Choroid plexus epithelial cell (primary cell): ENCODE measurements around the gene ZNF782.

Experiments
- DNase-seq: peaks from one replicate; pipeline ENCODE4 v3.0.0-alpha.2; 2010; ENCODE audit warnings: low read depth
- H3K4me3 ChIP-seq: 2 replicates; pipeline ENCODE4 v1.5.1; 2011; ENCODE audit warnings: low read depth, mild to moderate bottlenecking, control low read depth, low read length, moderate library complexity
- TF ChIP-seq, protein P1 (sequence below): conservative IDR thresholded peaks from 2 replicates; pipeline ENCODE4 v1.5.1; 2011; ENCODE audit warnings: low read depth, mild to moderate bottlenecking, control low read depth, inconsistent platforms, low read length, moderate library complexity

ZNF782 gene

DNA sequence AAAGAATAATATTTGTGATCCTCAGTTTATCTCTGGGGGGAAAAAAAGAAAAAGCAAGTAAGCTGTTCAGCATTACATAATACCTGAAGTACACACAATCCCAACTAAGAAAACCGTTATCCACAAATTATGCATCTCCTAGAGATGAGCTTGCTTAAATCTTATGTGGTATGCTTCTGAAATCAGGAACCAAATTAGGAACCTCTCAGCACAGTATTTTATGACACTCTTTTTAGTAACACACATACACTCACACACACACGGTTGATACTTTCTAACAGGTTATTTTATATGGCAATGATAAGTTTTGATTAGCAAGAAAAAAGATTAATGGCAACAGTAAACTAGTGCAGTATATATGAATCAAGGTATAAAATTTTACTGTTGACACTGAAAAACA lies 75.2 kb downstream of the ZNF782 start:
- no peak for DNase-seq
- TF ChIP-seq, protein P1, sequence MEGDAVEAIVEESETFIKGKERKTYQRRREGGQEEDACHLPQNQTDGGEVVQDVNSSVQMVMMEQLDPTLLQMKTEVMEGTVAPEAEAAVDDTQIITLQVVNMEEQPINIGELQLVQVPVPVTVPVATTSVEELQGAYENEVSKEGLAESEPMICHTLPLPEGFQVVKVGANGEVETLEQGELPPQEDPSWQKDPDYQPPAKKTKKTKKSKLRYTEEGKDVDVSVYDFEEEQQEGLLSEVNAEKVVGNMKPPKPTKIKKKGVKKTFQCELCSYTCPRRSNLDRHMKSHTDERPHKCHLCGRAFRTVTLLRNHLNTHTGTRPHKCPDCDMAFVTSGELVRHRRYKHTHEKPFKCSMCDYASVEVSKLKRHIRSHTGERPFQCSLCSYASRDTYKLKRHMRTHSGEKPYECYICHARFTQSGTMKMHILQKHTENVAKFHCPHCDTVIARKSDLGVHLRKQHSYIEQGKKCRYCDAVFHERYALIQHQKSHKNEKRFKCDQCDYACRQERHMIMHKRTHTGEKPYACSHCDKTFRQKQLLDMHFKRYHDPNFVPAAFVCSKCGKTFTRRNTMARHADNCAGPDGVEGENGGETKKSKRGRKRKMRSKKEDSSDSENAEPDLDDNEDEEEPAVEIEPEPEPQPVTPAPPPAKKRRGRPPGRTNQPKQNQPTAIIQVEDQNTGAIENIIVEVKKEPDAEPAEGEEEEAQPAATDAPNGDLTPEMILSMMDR, result no peak
- H3K4me3 ChIP-seq, result no peak overlapping the region

DNA sequence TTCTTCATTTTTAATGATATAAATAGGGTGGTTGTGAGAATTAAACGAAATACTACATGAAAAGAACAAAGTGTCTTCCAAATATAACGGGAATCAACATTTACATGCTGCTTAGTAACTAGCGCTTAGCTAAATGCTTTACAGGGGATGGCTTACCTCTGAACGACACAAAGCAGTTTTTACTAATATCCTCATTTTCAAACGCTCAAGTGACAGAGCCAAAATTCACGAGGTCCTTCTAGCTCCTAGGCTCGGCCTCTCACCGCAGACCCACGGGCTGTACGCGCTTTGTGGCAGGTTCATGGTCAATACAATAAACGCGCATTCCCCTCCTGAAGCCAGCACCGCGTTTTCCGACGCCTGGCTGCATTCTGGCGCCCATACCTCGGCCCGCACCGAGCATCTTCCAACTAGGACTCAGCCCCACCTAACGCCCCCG lies 76.9 kb downstream of the ZNF782 start:
- H3K4me3 ChIP-seq, result peak overlapping the region; percentile 88
- TF ChIP-seq, protein P1, result no peak
- peak; percentile 16 for DNase-seq

DNA sequence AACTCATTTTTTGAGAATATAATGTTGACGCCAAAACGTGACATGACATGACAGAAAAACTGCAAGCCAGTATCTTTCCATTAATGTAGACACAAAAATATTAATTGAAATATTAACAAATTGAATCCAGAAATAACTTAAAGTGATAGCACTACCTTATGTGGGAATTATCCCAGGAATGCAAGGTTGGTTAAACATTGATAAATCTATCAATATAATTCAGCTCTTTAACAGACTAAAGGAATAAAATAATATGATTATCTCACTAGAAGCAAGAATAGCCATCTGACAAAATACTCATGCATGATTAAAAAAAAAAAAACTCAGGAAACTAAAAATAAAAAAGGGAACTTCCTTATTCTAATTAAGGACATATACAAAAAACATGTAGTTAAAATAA lies 83.2 kb downstream of the ZNF782 start:
- TF ChIP-seq, protein P1, result no peak
- DNase-seq, result no peak
- H3K4me3 ChIP-seq, result no peak overlapping the region

DNA sequence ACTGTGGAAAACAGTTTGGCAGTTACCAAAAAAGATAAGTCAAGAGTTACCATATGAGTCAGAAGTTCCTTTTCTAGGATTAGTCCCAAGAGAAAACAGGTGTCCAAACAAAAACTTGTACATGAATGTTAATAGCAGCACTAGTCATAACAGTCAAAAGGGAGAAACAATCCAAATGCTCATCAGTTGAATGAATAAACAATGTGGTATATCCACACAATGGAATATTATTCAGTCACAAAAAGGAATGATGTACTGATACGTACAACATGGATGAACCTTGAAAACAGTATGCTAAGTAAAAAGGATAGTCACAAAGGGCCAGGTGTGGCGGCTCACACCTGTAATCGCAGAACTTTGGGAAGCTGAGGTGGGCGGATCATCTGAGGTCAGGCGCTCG lies 84.3 kb downstream of the ZNF782 start:
- no peak for DNase-seq
- TF ChIP-seq, protein P1, result no peak
- H3K4me3 ChIP-seq, result no peak overlapping the region
